ENCODE data around the gene TRAPPC2.
"Not testable (repeated sequence)": the region's sequence is repeated elsewhere in the genome, so short reads cannot be mapped to it uniquely, and the experiment has no call there.

TRAPPC2 gene

GRCh38 chrX:13750204-13750603 is 15.8 kb upstream of the TRAPPC2 start:
- H3K27me3 ChIP-seq (ENCODE audit: control insufficient read depth in 2 of 2, insufficient read depth in 2 of 2, low read length in 2 of 2): no peaks in the 10 kb centered on the region
- H3K27ac ChIP-seq (ENCODE audit: low read depth in 2 of 2, low read length in 2 of 2): no peak overlapping the region
- no peaks in the 10 kb centered on the region for H3K9me3 ChIP-seq (ENCODE audit: control insufficient read depth in 2 of 2, low read length in 2 of 2)
- H3K9ac ChIP-seq (ENCODE audit: low read depth in 1 of 2, low read length in 2 of 2): no peak overlapping the region
- H3K4me3 ChIP-seq (ENCODE audit: low read length in 2 of 2): no peak overlapping the region
- H3K4me1 ChIP-seq (ENCODE audit: control insufficient read depth in 2 of 2, insufficient read depth in 2 of 2, low read length in 2 of 2): no peaks in the 10 kb centered on the region
- peaks cover 26 to 45% of the 10 kb centered on the region in 2 donors for H3K36me3 ChIP-seq (ENCODE audit: control insufficient read depth in 2 of 2, insufficient read depth in 2 of 2, low read length in 2 of 2)

DNA sequence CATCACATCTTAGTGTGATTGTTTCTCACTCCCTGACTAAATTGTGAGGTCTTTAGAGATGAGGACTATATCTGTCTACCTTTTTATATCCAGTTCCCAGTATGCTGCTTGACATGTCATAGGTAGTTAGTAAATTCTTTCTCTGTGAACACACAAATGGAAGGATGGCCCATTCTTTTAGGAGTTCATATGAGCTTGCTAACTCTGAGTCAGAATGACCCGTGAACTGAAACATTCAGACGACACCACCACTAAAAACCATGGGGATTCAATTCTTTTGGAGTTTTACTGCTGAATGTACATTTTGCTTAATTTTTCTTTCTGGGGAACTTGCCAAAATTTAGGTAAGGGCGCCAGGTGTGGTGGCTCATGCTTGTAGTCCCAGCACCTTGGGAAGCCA is 14.1 kb upstream of the TRAPPC2 start:
- Histone ChIP-seq H3K36me3 (ENCODE audit: control insufficient read depth in 2 of 2, insufficient read depth in 2 of 2, low read length in 2 of 2) (peaks cover 30 to 46% of the 10 kb centered on the region in 2 donors), H3K27ac (ENCODE audit: low read depth in 2 of 2, low read length in 2 of 2) (no peak overlapping the region), H3K9me3 (ENCODE audit: control insufficient read depth in 2 of 2, low read length in 2 of 2) (no peaks in the 10 kb centered on the region), H3K4me1 (ENCODE audit: control insufficient read depth in 2 of 2, insufficient read depth in 2 of 2, low read length in 2 of 2) (no peaks in the 10 kb centered on the region), H3K9ac (ENCODE audit: low read depth in 1 of 2, low read length in 2 of 2) (no peak overlapping the region), H3K4me3 (ENCODE audit: low read length in 2 of 2) (no peak overlapping the region), H3K27me3 (ENCODE audit: control insufficient read depth in 2 of 2, insufficient read depth in 2 of 2, low read length in 2 of 2) (no peaks in the 10 kb centered on the region)

GRCh38 chrX:13747836-13748235 is 13.4 kb upstream of the TRAPPC2 start:
- Histone ChIP-seq H3K36me3 (ENCODE audit: control insufficient read depth in 2 of 2, insufficient read depth in 2 of 2, low read length in 2 of 2) (peaks cover 30 to 42% of the 10 kb centered on the region in 2 donors), H3K27ac (ENCODE audit: low read depth in 2 of 2, low read length in 2 of 2) (no peak overlapping the region)

GRCh38 chrX:13742397-13743176 is 8.2 kb upstream of the TRAPPC2 start:
- H3K9ac ChIP-seq (ENCODE audit: low read depth in 1 of 2, low read length in 2 of 2): no peak overlapping the region
- peaks cover 18 to 21% of the 10 kb centered on the region in 2 donors for H3K36me3 ChIP-seq (ENCODE audit: control insufficient read depth in 2 of 2, insufficient read depth in 2 of 2, low read length in 2 of 2)
- no peaks in the 10 kb centered on the region for H3K4me1 ChIP-seq (ENCODE audit: control insufficient read depth in 2 of 2, insufficient read depth in 2 of 2, low read length in 2 of 2)
- H3K4me3 ChIP-seq (ENCODE audit: low read length in 2 of 2): peak overlapping the region in 1 of 2 donors; percentile 32
- H3K27me3 ChIP-seq (ENCODE audit: control insufficient read depth in 2 of 2, insufficient read depth in 2 of 2, low read length in 2 of 2): no peaks in the 10 kb centered on the region
- H3K27ac ChIP-seq (ENCODE audit: low read depth in 2 of 2, low read length in 2 of 2): no peak overlapping the region
- H3K9me3 ChIP-seq (ENCODE audit: control insufficient read depth in 2 of 2, low read length in 2 of 2): no peaks in the 10 kb centered on the region

More at GRCh38 chrX:13747836-13748235, 13.4 kb upstream of the TRAPPC2 start:
- no peaks in the 10 kb centered on the region for H3K4me1 ChIP-seq (ENCODE audit: control insufficient read depth in 2 of 2, insufficient read depth in 2 of 2, low read length in 2 of 2)
- no peaks in the 10 kb centered on the region for H3K27me3 ChIP-seq (ENCODE audit: control insufficient read depth in 2 of 2, insufficient read depth in 2 of 2, low read length in 2 of 2)
- no peak overlapping the region for H3K4me3 ChIP-seq (ENCODE audit: low read length in 2 of 2)
- H3K9ac ChIP-seq (ENCODE audit: low read depth in 1 of 2, low read length in 2 of 2): no peak overlapping the region
- H3K9me3 ChIP-seq (ENCODE audit: control insufficient read depth in 2 of 2, low read length in 2 of 2): no peaks in the 10 kb centered on the region

GRCh38 chrX:13741695-13742094 is 7.3 kb upstream of the TRAPPC2 start:
- Histone ChIP-seq H3K36me3 (ENCODE audit: control insufficient read depth in 2 of 2, insufficient read depth in 2 of 2, low read length in 2 of 2) (peaks cover 13 to 20% of the 10 kb centered on the region in 2 donors), H3K9me3 (ENCODE audit: control insufficient read depth in 2 of 2, low read length in 2 of 2) (no peaks in the 10 kb centered on the region), H3K9ac (ENCODE audit: low read depth in 1 of 2, low read length in 2 of 2) (no peak overlapping the region), H3K27ac (ENCODE audit: low read depth in 2 of 2, low read length in 2 of 2) (no peak overlapping the region), H3K4me1 (ENCODE audit: control insufficient read depth in 2 of 2, insufficient read depth in 2 of 2, low read length in 2 of 2) (peaks cover 0 to 6% of the 10 kb centered on the region in 2 donors), H3K27me3 (ENCODE audit: control insufficient read depth in 2 of 2, insufficient read depth in 2 of 2, low read length in 2 of 2) (no peaks in the 10 kb centered on the region), H3K4me3 (ENCODE audit: low read length in 2 of 2) (no peak overlapping the region)

DNA sequence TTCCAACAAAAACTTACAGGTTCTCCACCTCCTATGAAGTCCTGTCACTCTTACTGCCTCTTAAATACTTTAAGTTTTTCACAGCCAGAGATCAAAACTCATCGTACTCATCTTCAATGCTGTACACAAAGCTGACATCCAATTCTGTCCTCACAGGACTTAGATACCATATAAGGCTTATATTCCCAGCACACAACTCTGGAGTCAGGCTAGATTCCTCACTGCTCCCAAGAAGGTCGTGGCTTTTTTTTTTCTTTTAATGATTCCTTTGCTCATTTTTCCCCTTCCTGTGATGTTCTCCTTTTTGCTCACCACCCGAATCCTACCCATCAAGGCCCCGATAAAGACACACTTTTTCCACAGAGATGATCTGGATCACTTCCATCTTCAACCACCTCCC is 914 bp downstream of the TRAPPC2 start:
- H3K36me3 ChIP-seq (ENCODE audit: control insufficient read depth in 2 of 2, insufficient read depth in 2 of 2, low read length in 2 of 2): peaks cover 0 to 6% of the 10 kb centered on the region in 2 donors
- no peaks in the 10 kb centered on the region for H3K27me3 ChIP-seq (ENCODE audit: control insufficient read depth in 2 of 2, insufficient read depth in 2 of 2, low read length in 2 of 2)
- H3K4me3 ChIP-seq (ENCODE audit: low read length in 2 of 2): peak overlapping the region; percentile 83 to 90
- H3K4me1 ChIP-seq (ENCODE audit: control insufficient read depth in 2 of 2, insufficient read depth in 2 of 2, low read length in 2 of 2): peaks cover 0 to 22% of the 10 kb centered on the region in 2 donors
- H3K27ac ChIP-seq (ENCODE audit: low read depth in 2 of 2, low read length in 2 of 2): peak overlapping the region; percentile 95 to 96
- H3K9ac ChIP-seq (ENCODE audit: low read depth in 1 of 2, low read length in 2 of 2): peak overlapping the region; percentile 72 to 86
- H3K9me3 ChIP-seq (ENCODE audit: control insufficient read depth in 2 of 2, low read length in 2 of 2): no peaks in the 10 kb centered on the region

DNA sequence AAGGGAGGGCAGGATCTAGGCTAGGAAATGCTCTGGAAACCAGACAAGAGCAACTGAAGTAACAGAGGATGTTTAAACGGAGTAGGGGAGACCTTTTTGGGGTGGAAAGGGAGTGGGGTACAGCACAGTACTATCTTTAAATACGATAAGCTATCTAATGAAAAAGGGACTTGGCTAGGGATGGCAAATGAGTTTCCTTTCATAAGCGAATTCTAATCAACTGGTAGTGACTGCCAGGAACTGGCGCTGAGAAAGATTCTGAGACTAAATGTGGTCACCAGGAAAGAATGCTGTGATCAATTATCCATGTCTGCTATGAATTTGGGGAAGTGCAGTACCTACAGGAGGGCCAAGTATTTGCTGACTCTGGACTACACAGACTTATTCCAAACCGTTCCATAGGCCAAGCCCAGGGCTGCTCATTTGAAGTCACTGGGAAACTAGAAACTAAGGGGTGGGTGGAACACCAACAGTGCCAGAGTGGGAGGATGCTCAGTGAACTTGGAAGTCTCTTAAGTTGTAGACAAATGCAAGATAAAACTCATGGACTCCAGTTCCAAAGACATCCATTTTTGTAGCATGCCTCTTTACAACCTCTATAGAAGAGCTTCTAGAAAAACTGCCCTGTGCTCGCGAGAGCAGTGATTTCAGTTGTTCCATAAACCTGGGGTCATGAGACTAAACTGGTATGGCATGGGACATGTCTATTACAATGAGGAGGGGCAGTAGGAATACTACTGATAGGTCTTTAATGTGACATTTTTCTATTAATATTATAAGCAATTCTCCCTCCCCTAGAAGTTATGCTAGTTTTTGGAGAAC is 2.0 kb downstream of the TRAPPC2 start:
- Histone ChIP-seq H3K27ac (ENCODE audit: low read depth in 2 of 2, low read length in 2 of 2) (no peak overlapping the region), H3K27me3 (ENCODE audit: control insufficient read depth in 2 of 2, insufficient read depth in 2 of 2, low read length in 2 of 2) (no peaks in the 10 kb centered on the region), H3K9me3 (ENCODE audit: control insufficient read depth in 2 of 2, low read length in 2 of 2) (no peaks in the 10 kb centered on the region), H3K9ac (ENCODE audit: low read depth in 1 of 2, low read length in 2 of 2) (no peak overlapping the region), H3K4me1 (ENCODE audit: control insufficient read depth in 2 of 2, insufficient read depth in 2 of 2, low read length in 2 of 2) (peaks cover 0 to 22% of the 10 kb centered on the region in 2 donors), H3K36me3 (ENCODE audit: control insufficient read depth in 2 of 2, insufficient read depth in 2 of 2, low read length in 2 of 2) (peaks cover 0 to 3% of the 10 kb centered on the region in 2 donors), H3K4me3 (ENCODE audit: low read length in 2 of 2) (no peak overlapping the region)

- H3K4me1 ChIP-seq (ENCODE audit: control insufficient read depth in 2 of 2, insufficient read depth in 2 of 2, low read length in 2 of 2): peaks cover 0 to 11% of the 10 kb centered on the region in 2 donors
- H3K9ac ChIP-seq (ENCODE audit: low read depth in 1 of 2, low read length in 2 of 2); H3K36me3 ChIP-seq (ENCODE audit: control insufficient read depth in 2 of 2, insufficient read depth in 2 of 2, low read length in 2 of 2); H3K9me3 ChIP-seq (ENCODE audit: control insufficient read depth in 2 of 2, low read length in 2 of 2); H3K27ac ChIP-seq (ENCODE audit: low read depth in 2 of 2, low read length in 2 of 2); H3K4me3 ChIP-seq (ENCODE audit: low read length in 2 of 2); H3K27me3 ChIP-seq (ENCODE audit: control insufficient read depth in 2 of 2, insufficient read depth in 2 of 2, low read length in 2 of 2): not testable (repeated sequence)
These were observed 3.9 kb downstream of the TRAPPC2 start for GRCh38 chrX:13730523-13730922.

GRCh38 chrX:13726583-13726982 is 7.8 kb downstream of the TRAPPC2 start:
- not testable (repeated sequence) for H3K9ac ChIP-seq (ENCODE audit: low read depth in 1 of 2, low read length in 2 of 2); H3K27ac ChIP-seq (ENCODE audit: low read depth in 2 of 2, low read length in 2 of 2); H3K4me3 ChIP-seq (ENCODE audit: low read length in 2 of 2); H3K36me3 ChIP-seq (ENCODE audit: control insufficient read depth in 2 of 2, insufficient read depth in 2 of 2, low read length in 2 of 2); H3K27me3 ChIP-seq (ENCODE audit: control insufficient read depth in 2 of 2, insufficient read depth in 2 of 2, low read length in 2 of 2); H3K9me3 ChIP-seq (ENCODE audit: control insufficient read depth in 2 of 2, low read length in 2 of 2); H3K4me1 ChIP-seq (ENCODE audit: control insufficient read depth in 2 of 2, insufficient read depth in 2 of 2, low read length in 2 of 2)

DNA sequence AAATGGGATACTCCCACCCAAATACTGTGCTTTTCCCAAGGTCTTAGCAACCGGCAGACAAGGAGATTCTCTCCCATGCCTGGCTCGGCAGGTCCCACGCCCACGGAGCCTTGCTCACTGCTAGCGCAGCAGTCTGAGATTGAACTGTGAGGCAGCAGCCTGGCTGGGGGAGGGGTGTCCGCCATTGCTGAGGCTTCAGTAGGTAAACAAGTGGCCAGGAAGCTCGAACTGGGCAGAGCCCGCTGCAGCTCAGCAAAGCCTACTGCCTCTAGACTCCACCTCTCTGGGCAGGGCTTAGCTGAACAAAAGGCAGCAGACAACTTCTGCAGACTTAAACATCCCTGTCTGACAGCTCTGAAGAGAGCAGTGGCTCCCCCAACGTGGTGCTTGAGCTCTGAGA is 9.5 kb downstream of the TRAPPC2 start:
- H3K9me3 ChIP-seq (ENCODE audit: control insufficient read depth in 2 of 2, low read length in 2 of 2); H3K9ac ChIP-seq (ENCODE audit: low read depth in 1 of 2, low read length in 2 of 2); H3K4me3 ChIP-seq (ENCODE audit: low read length in 2 of 2); H3K4me1 ChIP-seq (ENCODE audit: control insufficient read depth in 2 of 2, insufficient read depth in 2 of 2, low read length in 2 of 2); H3K36me3 ChIP-seq (ENCODE audit: control insufficient read depth in 2 of 2, insufficient read depth in 2 of 2, low read length in 2 of 2); H3K27ac ChIP-seq (ENCODE audit: low read depth in 2 of 2, low read length in 2 of 2); H3K27me3 ChIP-seq (ENCODE audit: control insufficient read depth in 2 of 2, insufficient read depth in 2 of 2, low read length in 2 of 2): not testable (repeated sequence)
